Measurements from ENCODE around the gene GMDS.

The GMDS gene

GRCh38 chr6:1839361-1839760, 406.0 kb downstream of the GMDS start:
- Histone ChIP-seq H4K20me1 (ENCODE audit: insufficient read depth) (no peaks in the 10 kb centered on the region), H3K79me2 (ENCODE audit: insufficient read depth, low read depth) (no peaks in the 10 kb centered on the region), H3K36me3 (ENCODE audit: insufficient read depth) (no peaks in the 10 kb centered on the region), H3K27ac (no peak overlapping the region), H3K4me1 (ENCODE audit: low read depth, poor library complexity, severe bottlenecking) (no peaks in the 10 kb centered on the region), H3K9ac (no peak overlapping the region), H3K4me2 (no peak overlapping the region), H2AFZ (ENCODE audit: low read depth) (no peak overlapping the region), H3K4me3 (IDR thresholded peaks at IDR 0.05; ENCODE audit: insufficient read depth, low read depth, low read length) (no peak overlapping the region), H3K27me3 (ENCODE audit: insufficient read depth, low read depth) (no peaks in the 10 kb centered on the region)
- no peak for TF ChIP-seq CTCF (conservative IDR thresholded peaks at IDR 0.05; ENCODE audit: low read depth, low read length)

GRCh38 chr6:1838604-1839213, 406.7 kb downstream of the GMDS start:
- H3K36me3 ChIP-seq (ENCODE audit: insufficient read depth), result no peaks in the 10 kb centered on the region
- no peak for TF ChIP-seq CTCF (conservative IDR thresholded peaks at IDR 0.05; ENCODE audit: low read depth, low read length)
- H3K4me2 ChIP-seq, result no peak overlapping the region
- H2AFZ ChIP-seq (ENCODE audit: low read depth), result no peak overlapping the region
- H3K27ac ChIP-seq, result no peak overlapping the region
- no peaks in the 10 kb centered on the region for H4K20me1 ChIP-seq (ENCODE audit: insufficient read depth)
- H3K9ac ChIP-seq, result no peak overlapping the region
- no peaks in the 10 kb centered on the region for H3K27me3 ChIP-seq (ENCODE audit: insufficient read depth, low read depth)
- H3K4me3 ChIP-seq (IDR thresholded peaks at IDR 0.05; ENCODE audit: insufficient read depth, low read depth, low read length), result no peak overlapping the region
- H3K79me2 ChIP-seq (ENCODE audit: insufficient read depth, low read depth), result no peaks in the 10 kb centered on the region
- H3K4me1 ChIP-seq (ENCODE audit: low read depth, poor library complexity, severe bottlenecking), result no peaks in the 10 kb centered on the region

- H2AFZ ChIP-seq (ENCODE audit: low read depth), result no peak overlapping the region
- H3K4me3 ChIP-seq (IDR thresholded peaks at IDR 0.05; ENCODE audit: insufficient read depth, low read depth, low read length), result no peak overlapping the region
- H4K20me1 ChIP-seq (ENCODE audit: insufficient read depth), result no peaks in the 10 kb centered on the region
- no peaks in the 10 kb centered on the region for H3K79me2 ChIP-seq (ENCODE audit: insufficient read depth, low read depth)
- TF ChIP-seq CTCF (conservative IDR thresholded peaks at IDR 0.05; ENCODE audit: low read depth, low read length), result no peak
- H3K27ac ChIP-seq, result no peak overlapping the region
- no peaks in the 10 kb centered on the region for H3K4me1 ChIP-seq (ENCODE audit: low read depth, poor library complexity, severe bottlenecking)
- no peak overlapping the region for H3K4me2 ChIP-seq
- no peak overlapping the region for H3K9ac ChIP-seq
- no peaks in the 10 kb centered on the region for H3K36me3 ChIP-seq (ENCODE audit: insufficient read depth)
- H3K27me3 ChIP-seq (ENCODE audit: insufficient read depth, low read depth), result no peaks in the 10 kb centered on the region
Measured at GRCh38 chr6:1837826-1838225, 407.6 kb downstream of the GMDS start.

GRCh38 chr6:1836690-1837089, 408.7 kb downstream of the GMDS start:
- no peak overlapping the region for H3K4me2 ChIP-seq
- no peak for TF ChIP-seq CTCF (conservative IDR thresholded peaks at IDR 0.05; ENCODE audit: low read depth, low read length)

More at GRCh38 chr6:1836690-1837089, 408.7 kb downstream of the GMDS start:
- no peaks in the 10 kb centered on the region for H3K36me3 ChIP-seq (ENCODE audit: insufficient read depth)
- H4K20me1 ChIP-seq (ENCODE audit: insufficient read depth), result no peaks in the 10 kb centered on the region
- H3K4me1 ChIP-seq (ENCODE audit: low read depth, poor library complexity, severe bottlenecking), result no peaks in the 10 kb centered on the region
- no peak overlapping the region for H2AFZ ChIP-seq (ENCODE audit: low read depth)
- H3K27ac ChIP-seq, result no peak overlapping the region
- H3K4me3 ChIP-seq (IDR thresholded peaks at IDR 0.05; ENCODE audit: insufficient read depth, low read depth, low read length), result no peak overlapping the region
- no peaks in the 10 kb centered on the region for H3K27me3 ChIP-seq (ENCODE audit: insufficient read depth, low read depth)
- no peaks in the 10 kb centered on the region for H3K79me2 ChIP-seq (ENCODE audit: insufficient read depth, low read depth)
- H3K9ac ChIP-seq, result no peak overlapping the region

All from KMS-11 (cell line).